ENCODE measurements around the gene PPP2R5C. TPM values are rescaled to one million over a fixed set of nuclear protein-coding genes. Genes with fewer than 3 reads are reported as not detected.

PPP2R5C gene
- total RNA-seq, 1 experiment from 2014 or later: 93.0 TPM

DNA sequence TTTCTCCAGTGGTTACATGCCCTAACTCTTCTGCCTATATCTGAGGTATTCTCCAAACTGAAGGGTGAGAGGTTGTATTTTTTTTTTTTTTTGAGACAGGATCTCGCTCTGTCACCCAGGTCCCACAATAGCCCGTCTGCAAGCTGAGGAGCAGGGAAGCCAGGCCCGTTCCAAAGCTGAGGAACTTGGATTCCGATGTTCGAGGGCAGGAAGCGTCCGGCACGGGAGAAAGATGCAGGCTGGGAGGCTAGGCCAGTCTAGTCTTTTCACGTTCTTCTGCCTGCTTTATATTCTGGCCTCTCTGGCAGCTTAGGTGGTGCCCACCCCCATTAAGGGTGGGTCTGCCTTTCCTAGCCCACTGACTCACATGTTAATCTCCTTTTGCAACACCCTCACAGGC lies 135.8 kb downstream of the PPP2R5C start:
- Histone ChIP-seq H3K56ac (ENCODE audit: insufficient read length, low read depth, low read length) (no peak overlapping the region), H3K79me1 (ENCODE audit: insufficient read depth, low read depth, low read length, poor library complexity, severe bottlenecking) (no peaks in the 10 kb centered on the region), H2BK5ac (ENCODE audit: insufficient read length, low read length) (no peak overlapping the region), H3K4me1 (ENCODE audit: insufficient read depth, low read length) (no peaks in the 10 kb centered on the region), H3K9ac (ENCODE audit: extremely low read depth, insufficient read length, low read length) (no peak overlapping the region), H2BK15ac (ENCODE audit: low read depth, low read length) (no peak overlapping the region), H4K91ac (ENCODE audit: insufficient read length, low read depth, low read length) (no peak overlapping the region), H3T11ph (ENCODE audit: low read length) (no peak overlapping the region), H2AK5ac (ENCODE audit: insufficient read length, low read length) (no peak overlapping the region), H3K18ac (ENCODE audit: insufficient read length, low read depth, low read length) (no peak overlapping the region), H2BK20ac (ENCODE audit: low read depth, low read length, poor library complexity, severe bottlenecking) (no peak overlapping the region), H2BK120ac (ENCODE audit: low read depth, low read length, poor library complexity, severe bottlenecking) (no peak overlapping the region), H4K20me1 (ENCODE audit: control insufficient read depth, insufficient read depth, insufficient read length) (no peaks in the 10 kb centered on the region), H3K4ac (ENCODE audit: low read depth, low read length) (no peak overlapping the region), H3K9me3 (ENCODE audit: control insufficient read depth, low read depth, low read length) (no peaks in the 10 kb centered on the region), H2AFZ (ENCODE audit: low read length) (no peak overlapping the region), H3K23me2 (ENCODE audit: insufficient read length, low read depth, low read length, poor library complexity, severe bottlenecking) (no peaks in the 10 kb centered on the region), H3K23ac (ENCODE audit: insufficient read length, low read depth, low read length) (no peak overlapping the region), H4K8ac (replicated peaks; ENCODE audit: insufficient read length, low read depth, low read length) (no peak overlapping the region), H3K14ac (ENCODE audit: insufficient read depth, low read length) (no peak overlapping the region), H2BK12ac (ENCODE audit: insufficient read length, low read depth, low read length) (no peak overlapping the region), H3K27ac (ENCODE audit: insufficient read length, low read depth, low read length) (no peak overlapping the region), H3K4me2 (ENCODE audit: insufficient read depth, insufficient read length, low read length) (no peak overlapping the region), H3K27me3 (ENCODE audit: insufficient read depth, low read length) (no peaks in the 10 kb centered on the region), H4K5ac (ENCODE audit: insufficient read length, low read depth, low read length) (no peak overlapping the region), H3K79me2 (ENCODE audit: insufficient read depth, low read length) (no peaks in the 10 kb centered on the region)
- no peaks in the 10 kb centered on the region for H3K9me3 Mint-ChIP-seq
- H3K27me3 Mint-ChIP-seq (ENCODE audit: low read depth): no peaks in the 10 kb centered on the region
- TF ChIP-seq, protein P1, sequence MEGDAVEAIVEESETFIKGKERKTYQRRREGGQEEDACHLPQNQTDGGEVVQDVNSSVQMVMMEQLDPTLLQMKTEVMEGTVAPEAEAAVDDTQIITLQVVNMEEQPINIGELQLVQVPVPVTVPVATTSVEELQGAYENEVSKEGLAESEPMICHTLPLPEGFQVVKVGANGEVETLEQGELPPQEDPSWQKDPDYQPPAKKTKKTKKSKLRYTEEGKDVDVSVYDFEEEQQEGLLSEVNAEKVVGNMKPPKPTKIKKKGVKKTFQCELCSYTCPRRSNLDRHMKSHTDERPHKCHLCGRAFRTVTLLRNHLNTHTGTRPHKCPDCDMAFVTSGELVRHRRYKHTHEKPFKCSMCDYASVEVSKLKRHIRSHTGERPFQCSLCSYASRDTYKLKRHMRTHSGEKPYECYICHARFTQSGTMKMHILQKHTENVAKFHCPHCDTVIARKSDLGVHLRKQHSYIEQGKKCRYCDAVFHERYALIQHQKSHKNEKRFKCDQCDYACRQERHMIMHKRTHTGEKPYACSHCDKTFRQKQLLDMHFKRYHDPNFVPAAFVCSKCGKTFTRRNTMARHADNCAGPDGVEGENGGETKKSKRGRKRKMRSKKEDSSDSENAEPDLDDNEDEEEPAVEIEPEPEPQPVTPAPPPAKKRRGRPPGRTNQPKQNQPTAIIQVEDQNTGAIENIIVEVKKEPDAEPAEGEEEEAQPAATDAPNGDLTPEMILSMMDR (conservative IDR thresholded peaks at IDR 0.05): no peak
- H3K4me1 Mint-ChIP-seq: no peaks in the 10 kb centered on the region
- H3K27ac Mint-ChIP-seq: no peak overlapping the region
- H3K4me3 Mint-ChIP-seq: no peak overlapping the region; a peak in 1 of 5 replicates
- no CpG with 5 or more reads among the region's 9 CpGs for WGBS (ENCODE audit: extremely low coverage, insufficient read length, low lambda C conversion rate)
- H3K36me3 Mint-ChIP-seq (ENCODE audit: insufficient read depth in 1 of 3, low read depth in 3 of 3): peaks cover 19 to 70% (median 61%) of the 10 kb centered on the region in 3 experiments; a peak in 6 of 7 replicates
- DNase-seq: no peak
